SK-N-SH treated with all-trans-retinoic acid at 6 μM for 48 hours (cell line): ENCODE data around the gene ADAMTSL3.
A peak's percentile ranks its signal among the peaks of the same experiment; 100 is the strongest.

Experiments used
- ATAC-seq: fragments of 200-7000 bp; cut with Tn5 transposase; 3 replicates; pipeline ENCODE4 v1.9.1; 2020; ENCODE audit warnings: mild to moderate bottlenecking, moderate library complexity
- ARNTL ChIP-seq: fragments of 450-650 bp; formaldehyde crosslinking; IDR thresholded peaks from 2 replicates; pipeline ENCODE4 v1.5.0; 2020; ENCODE audit warnings: low read depth, mild to moderate bottlenecking, moderate library complexity, borderline replicate concordance
- BACH2 ChIP-seq: fragments of 250-450 bp; sonication (Bioruptor Pico); IDR thresholded peaks from 2 replicates; pipeline ENCODE4 v1.9.0; 2021; ENCODE audit warnings: mild to moderate bottlenecking, borderline replicate concordance
- CSDC2 ChIP-seq: fragments of 250-450 bp; sonication (Bioruptor Pico); IDR thresholded peaks from 2 replicates; pipeline ENCODE4 v1.5.0; 2020; ENCODE audit warnings: mild to moderate bottlenecking, moderate library complexity
- ESRRG ChIP-seq: fragments of 250-450 bp; sonication (Bioruptor Pico); IDR thresholded peaks from 2 replicates; pipeline ENCODE4 v1.6.1; 2021; ENCODE audit warnings: mild to moderate bottlenecking
- GLIS3 ChIP-seq: fragments of 250-450 bp; sonication (Bioruptor Pico); IDR thresholded peaks from 2 replicates; pipeline ENCODE4 v1.5.0; 2020; ENCODE audit warnings: mild to moderate bottlenecking, moderate library complexity
- ISL1 ChIP-seq: fragments of 250-450 bp; sonication (Bioruptor Pico); IDR thresholded peaks from 2 replicates; pipeline ENCODE4 v2.1.2; 2022; ENCODE audit warnings: mild to moderate bottlenecking, moderate library complexity
- OSR1 ChIP-seq: fragments of 250-450 bp; sonication (Bioruptor Pico); IDR thresholded peaks from 2 replicates; pipeline ENCODE4 v1.8.0; 2022; ENCODE audit warnings: moderate library complexity, mild to moderate bottlenecking, inconsistent platforms
- PATZ1 ChIP-seq: fragments of 250-450 bp; sonication (Bioruptor Pico); IDR thresholded peaks from 2 replicates; pipeline ENCODE4 v1.8.0; 2020; ENCODE audit warnings: mild to moderate bottlenecking, moderate library complexity, borderline replicate concordance
- SNAI2 ChIP-seq: fragments of 250-450 bp; sonication (Bioruptor Pico); IDR thresholded peaks from 2 replicates; pipeline ENCODE4 v1.5.0; 2020; ENCODE audit warnings: mild to moderate bottlenecking, moderate library complexity
- TCF4 ChIP-seq: fragments of 250-450 bp; sonication (Bioruptor Pico); IDR thresholded peaks from 2 replicates; pipeline ENCODE4 v1.8.0; 2021; ENCODE audit warnings: mild to moderate bottlenecking, moderate library complexity, borderline replicate concordance
- TOX ChIP-seq: fragments of 250-450 bp; sonication (Bioruptor Pico); IDR thresholded peaks from 2 replicates; pipeline ENCODE4 v1.8.0; 2021; ENCODE audit warnings: mild to moderate bottlenecking, moderate library complexity, borderline replicate concordance
- TSHZ2 ChIP-seq: fragments of 250-450 bp; sonication (Bioruptor Pico); IDR thresholded peaks from 2 replicates; pipeline ENCODE4 v1.5.0; 2020; ENCODE audit warnings: mild to moderate bottlenecking, moderate library complexity
- ZC3H10 ChIP-seq: fragments of 250-450 bp; sonication (Bioruptor Pico); IDR thresholded peaks from 2 replicates; pipeline ENCODE4 v1.5.1; 2021; ENCODE audit warnings: mild to moderate bottlenecking, moderate library complexity
- ZFP30 ChIP-seq: fragments of 450-650 bp; formaldehyde crosslinking; IDR thresholded peaks from 2 replicates; pipeline ENCODE4 v1.5.0; 2022; ENCODE audit warnings: mild to moderate bottlenecking, moderate library complexity
- ZNF565 ChIP-seq: fragments of 450-650 bp; formaldehyde crosslinking; conservative IDR thresholded peaks from 2 replicates; pipeline ENCODE4 v1.5.0; 2020; ENCODE audit warnings: low read depth, mild to moderate bottlenecking, moderate library complexity
- ZNF70 ChIP-seq: fragments of 450-650 bp; formaldehyde crosslinking; IDR thresholded peaks from 2 replicates; pipeline ENCODE4 v1.5.0; 2020; ENCODE audit warnings: mild to moderate bottlenecking, moderate library complexity
- ZNF8 ChIP-seq: fragments of 450-650 bp; formaldehyde crosslinking; IDR thresholded peaks from 2 replicates; pipeline ENCODE4 v1.5.0; 2020; ENCODE audit warnings: mild to moderate bottlenecking, moderate library complexity
- TF ChIP-seq, protein P1 (sequence below): fragments of 250-450 bp; sonication (Bioruptor Pico); IDR thresholded peaks from 2 replicates; pipeline ENCODE4 v1.5.1; 2021; ENCODE audit warnings: mild to moderate bottlenecking, moderate library complexity
- TF ChIP-seq, protein P2 (sequence below): fragments of 250-450 bp; sonication (Bioruptor Pico); IDR thresholded peaks from 2 replicates; pipeline ENCODE4 v1.8.0; 2021; ENCODE audit warnings: low read depth, mild to moderate bottlenecking, moderate library complexity, borderline replicate concordance
- TF ChIP-seq, protein P3 (sequence below): fragments of 250-450 bp; sonication (Bioruptor Pico); IDR thresholded peaks from 2 replicates; pipeline ENCODE4 v1.5.1; 2020; ENCODE audit warnings: low read depth, mild to moderate bottlenecking, moderate library complexity

ADAMTSL3 gene

GRCh38 chr15:84035399-84035766, 381.5 kb downstream of the ADAMTSL3 start:
- peak; percentile 91 for ATAC-seq
- TF ChIP-seq ESRRG (CRISPR knock-in tag) (no peak), OSR1 (CRISPR knock-in tag) (no peak), PATZ1 (CRISPR knock-in tag) (no peak), CSDC2 (CRISPR knock-in tag) (no peak), ZFP30 (CRISPR knock-in tag) (no peak), TOX (CRISPR knock-in tag) (no peak), ZNF70 (CRISPR knock-in tag) (no peak), ARNTL (no peak), ZC3H10 (no peak), TCF4 (no peak), ZNF565 (CRISPR knock-in tag) (no peak), TSHZ2 (CRISPR knock-in tag) (no peak), ISL1 (no peak), BACH2 (CRISPR knock-in tag) (no peak)
- TF ChIP-seq, protein P1, sequence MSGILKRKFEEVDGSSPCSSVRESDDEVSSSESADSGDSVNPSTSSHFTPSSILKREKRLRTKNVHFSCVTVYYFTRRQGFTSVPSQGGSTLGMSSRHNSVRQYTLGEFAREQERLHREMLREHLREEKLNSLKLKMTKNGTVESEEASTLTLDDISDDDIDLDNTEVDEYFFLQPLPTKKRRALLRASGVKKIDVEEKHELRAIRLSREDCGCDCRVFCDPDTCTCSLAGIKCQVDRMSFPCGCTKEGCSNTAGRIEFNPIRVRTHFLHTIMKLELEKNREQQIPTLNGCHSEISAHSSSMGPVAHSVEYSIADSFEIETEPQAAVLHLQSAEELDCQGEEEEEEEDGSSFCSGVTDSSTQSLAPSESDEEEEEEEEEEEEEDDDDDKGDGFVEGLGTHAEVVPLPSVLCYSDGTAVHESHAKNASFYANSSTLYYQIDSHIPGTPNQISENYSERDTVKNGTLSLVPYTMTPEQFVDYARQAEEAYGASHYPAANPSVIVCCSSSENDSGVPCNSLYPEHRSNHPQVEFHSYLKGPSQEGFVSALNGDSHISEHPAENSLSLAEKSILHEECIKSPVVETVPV (CRISPR knock-in tag): no peak
- TF ChIP-seq, protein P2, sequence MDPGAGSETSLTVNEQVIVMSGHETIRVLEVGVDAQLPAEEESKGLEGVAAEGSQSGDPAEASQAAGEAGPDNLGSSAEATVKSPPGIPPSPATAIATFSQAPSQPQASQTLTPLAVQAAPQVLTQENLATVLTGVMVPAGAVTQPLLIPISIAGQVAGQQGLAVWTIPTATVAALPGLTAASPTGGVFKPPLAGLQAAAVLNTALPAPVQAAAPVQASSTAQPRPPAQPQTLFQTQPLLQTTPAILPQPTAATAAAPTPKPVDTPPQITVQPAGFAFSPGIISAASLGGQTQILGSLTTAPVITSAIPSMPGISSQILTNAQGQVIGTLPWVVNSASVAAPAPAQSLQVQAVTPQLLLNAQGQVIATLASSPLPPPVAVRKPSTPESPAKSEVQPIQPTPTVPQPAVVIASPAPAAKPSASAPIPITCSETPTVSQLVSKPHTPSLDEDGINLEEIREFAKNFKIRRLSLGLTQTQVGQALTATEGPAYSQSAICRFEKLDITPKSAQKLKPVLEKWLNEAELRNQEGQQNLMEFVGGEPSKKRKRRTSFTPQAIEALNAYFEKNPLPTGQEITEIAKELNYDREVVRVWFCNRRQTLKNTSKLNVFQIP (CRISPR knock-in tag): no peak

DNA sequence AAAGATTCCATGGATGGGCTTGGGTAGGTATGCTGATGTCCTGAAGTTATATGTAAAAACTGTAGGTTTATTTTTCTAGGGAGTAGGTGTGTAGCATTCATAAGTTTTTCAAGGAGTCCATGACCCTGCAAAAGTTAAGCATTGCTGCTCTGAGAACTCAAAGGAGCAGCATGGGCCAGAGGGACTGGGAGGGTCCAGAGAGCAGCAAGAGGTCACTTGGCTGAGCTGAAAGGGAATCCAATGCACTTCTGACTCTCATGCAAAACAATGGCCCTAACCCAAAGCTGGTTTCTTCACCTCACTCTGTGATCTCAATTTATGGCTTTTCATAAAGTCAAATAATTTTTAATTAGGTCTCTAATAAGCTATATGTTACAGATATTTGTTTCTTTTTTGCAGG, 383.4 kb downstream of the ADAMTSL3 start:
- TF ChIP-seq ISL1: no peak
- TF ChIP-seq CSDC2 (CRISPR knock-in tag): no peak
- TF ChIP-seq ZNF565 (CRISPR knock-in tag): no peak
- TF ChIP-seq, protein P3, sequence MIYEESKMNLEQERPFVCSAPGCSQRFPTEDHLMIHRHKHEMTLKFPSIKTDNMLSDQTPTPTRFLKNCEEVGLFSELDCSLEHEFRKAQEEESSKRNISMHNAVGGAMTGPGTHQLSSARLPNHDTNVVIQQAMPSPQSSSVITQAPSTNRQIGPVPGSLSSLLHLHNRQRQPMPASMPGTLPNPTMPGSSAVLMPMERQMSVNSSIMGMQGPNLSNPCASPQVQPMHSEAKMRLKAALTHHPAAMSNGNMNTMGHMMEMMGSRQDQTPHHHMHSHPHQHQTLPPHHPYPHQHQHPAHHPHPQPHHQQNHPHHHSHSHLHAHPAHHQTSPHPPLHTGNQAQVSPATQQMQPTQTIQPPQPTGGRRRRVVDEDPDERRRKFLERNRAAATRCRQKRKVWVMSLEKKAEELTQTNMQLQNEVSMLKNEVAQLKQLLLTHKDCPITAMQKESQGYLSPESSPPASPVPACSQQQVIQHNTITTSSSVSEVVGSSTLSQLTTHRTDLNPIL (CRISPR knock-in tag): no peak
- TF ChIP-seq TCF4: no peak
- TF ChIP-seq, protein P2 (CRISPR knock-in tag): no peak
- TF ChIP-seq, protein P1 (CRISPR knock-in tag): no peak
- TF ChIP-seq ZNF70 (CRISPR knock-in tag): no peak
- no peak for TF ChIP-seq SNAI2 (CRISPR knock-in tag)
- no peak for TF ChIP-seq PATZ1 (CRISPR knock-in tag)
- no peak for TF ChIP-seq GLIS3 (CRISPR knock-in tag)
- TF ChIP-seq ZNF8 (CRISPR knock-in tag): no peak
- TF ChIP-seq TSHZ2 (CRISPR knock-in tag): no peak
- TF ChIP-seq ESRRG (CRISPR knock-in tag): no peak
- TF ChIP-seq ZC3H10: no peak
- TF ChIP-seq TOX (CRISPR knock-in tag): no peak
- ATAC-seq: no peak
